GM23248 (cell line): ENCODE results near the gene CDC37. TPM values are rescaled to one million over a fixed set of nuclear protein-coding genes. Genes with fewer than 3 reads are reported as not detected.

Experiments
- DNase-seq: peaks from one replicate; pipeline ENCODE4 v3.0.0-alpha.2; 2015
- H2AFZ ChIP-seq: fragments of 200-600 bp; sonication (generic); 2 replicates; pipeline ENCODE4 v1.6.1; 2016; ENCODE audit warnings: antibody characterized with exemption
- H3F3A ChIP-seq: fragments of 200-600 bp; sonication (generic); 2 replicates; pipeline ENCODE4 v1.6.1; 2016; ENCODE audit warnings: mild to moderate bottlenecking, antibody characterized with exemption, mixed run types; ENCODE audit not compliant: insufficient read depth
- H3K27ac ChIP-seq: fragments of 200-600 bp; sonication (generic); 2 replicates; pipeline ENCODE4 v1.5.1; 2016; ENCODE audit warnings: mild to moderate bottlenecking
- H3K27me3 ChIP-seq: fragments of 200-600 bp; sonication (generic); replicated peaks from 2 replicates; pipeline ENCODE4 v1.6.1; 2016; ENCODE audit warnings: mild to moderate bottlenecking; ENCODE audit not compliant: insufficient read depth
- H3K36me3 ChIP-seq: fragments of 200-600 bp; sonication (generic); 2 replicates; pipeline ENCODE4 v1.6.1; 2016; ENCODE audit warnings: low read depth, mild to moderate bottlenecking
- H3K4me1 ChIP-seq: fragments of 200-600 bp; sonication (generic); 2 replicates; pipeline ENCODE4 v1.6.1; 2016; ENCODE audit warnings: mild to moderate bottlenecking; ENCODE audit not compliant: insufficient read depth
- H3K4me2 ChIP-seq: fragments of 200-600 bp; sonication (generic); one replicate; pipeline ENCODE4 v1.6.1; 2016; ENCODE audit warnings: mild to moderate bottlenecking; ENCODE audit not compliant: unreplicated experiment
- H3K4me3 ChIP-seq: fragments of 200-600 bp; sonication (generic); 2 replicates; pipeline ENCODE4 v1.5.1; 2016; ENCODE audit warnings: mild to moderate bottlenecking
- H3K79me2 ChIP-seq: fragments of 200-600 bp; sonication (generic); 2 replicates; pipeline ENCODE4 v1.6.1; 2016; ENCODE audit warnings: mild to moderate bottlenecking; ENCODE audit not compliant: insufficient read depth
- H3K9ac ChIP-seq: fragments of 200-600 bp; sonication (generic); 2 replicates; pipeline ENCODE4 v1.6.1; 2016; ENCODE audit warnings: mild to moderate bottlenecking
- H3K9me2 ChIP-seq: fragments of 200-600 bp; sonication (generic); 2 replicates; pipeline ENCODE4 v1.6.1; 2016; ENCODE audit warnings: mixed run types, mild to moderate bottlenecking, moderate library complexity; ENCODE audit not compliant: insufficient read depth
- H3K9me3 ChIP-seq: fragments of 200-600 bp; sonication (generic); one replicate; pipeline ENCODE4 v1.6.1; 2017; ENCODE audit warnings: low read depth
- H4K20me1 ChIP-seq: fragments of 200-600 bp; sonication (generic); 2 replicates; pipeline ENCODE4 v1.6.0; 2016; ENCODE audit not compliant: insufficient read depth
- EZH2 ChIP-seq: fragments of 200-600 bp; sonication (generic); IDR thresholded peaks from 2 replicates; pipeline ENCODE4 v1.6.1; 2018; ENCODE audit warnings: antibody characterized with exemption, mild to moderate bottlenecking; ENCODE audit not compliant: insufficient read depth, poor library complexity, severe bottlenecking
- EZH2phosphoT487 ChIP-seq: fragments of 200-600 bp; sonication (generic); IDR thresholded peaks from 2 replicates; pipeline ENCODE4 v1.6.1; 2018; ENCODE audit warnings: antibody characterized with exemption, moderate library complexity, mild to moderate bottlenecking, low read depth; ENCODE audit not compliant: insufficient read depth
- WGBS, 2 experiments: methylation state at CpG; one replicate each; pipeline ENCODE4 v1.1.6; 2015 to 2017; ENCODE audit warnings: low lambda C conversion rate in 2 of 2, low coverage in 1 of 2; ENCODE audit errors: missing lambda C conversion rate in 2 of 2; 5-methylcytosine and 5-hydroxymethylcytosine counted together
- in situ Hi-C: fragments of 300-500 bp; cut with MboI; formaldehyde crosslinking; loops from 2 replicates; pipeline ENCODE4 v1.15.0; 2020
- polyA plus RNA-seq: library from polyadenylated mRNA; unstranded; fragments of >200 nt; fragmentation: Nextera tagmentation; extraction: Ambion mirVana; gene quantifications from 2 replicates; pipeline ENCODE4 v1.2.1, GENCODE V29; 2016
- total RNA-seq: library from RNA; depleted of rRNA; stranded (reverse); fragments of >200 nt; shearing (Covaris generic); gene quantifications from 2 replicates; pipeline ENCODE4 v1.2.3, GENCODE V29; 2014

CDC37 gene
- total and polyA plus RNA-seq, 2 experiments from 2014 or later = 291 to 301 TPM

GRCh38 chr19:10442698-10443097 is 39.4 kb upstream of the CDC37 start:
- no peaks in the 10 kb centered on the region for H3F3A ChIP-seq
- DNase-seq = no peak
- no peaks in the 10 kb centered on the region for H3K9me2 ChIP-seq
- H3K79me2 ChIP-seq = peaks cover 49% of the 10 kb centered on the region; the same call in 1 of the 2 replicates
- no peaks in the 10 kb centered on the region for H4K20me1 ChIP-seq
- no peak overlapping the region for H3K27ac ChIP-seq
- H3K27me3 ChIP-seq = no peaks in the 10 kb centered on the region
- no peaks in the 10 kb centered on the region for H3K4me1 ChIP-seq
- H3K4me2 ChIP-seq = no peak overlapping the region
- H3K36me3 ChIP-seq = no peaks in the 10 kb centered on the region
- WGBS, 2 experiments = 95 to 96% methylated on average over 3 of the region's 3 CpGs
- H3K9me3 ChIP-seq = no peaks in the 10 kb centered on the region
- no peak overlapping the region for H3K9ac ChIP-seq
- no peak for TF ChIP-seq EZH2phosphoT487
- TF ChIP-seq EZH2 = no peak
- in situ Hi-C loops = no loop called here
- no peak overlapping the region for H3K4me3 ChIP-seq
- no peak overlapping the region for H2AFZ ChIP-seq

- DNase-seq = no peak
- Histone ChIP-seq H3K27me3 (no peaks in the 10 kb centered on the region), H3F3A (no peaks in the 10 kb centered on the region), H3K4me1 (no peaks in the 10 kb centered on the region), H3K36me3 (no peaks in the 10 kb centered on the region), H3K4me2 (no peak overlapping the region), H3K27ac (no peak overlapping the region), H3K9me2 (no peaks in the 10 kb centered on the region), H4K20me1 (no peaks in the 10 kb centered on the region), H3K9me3 (no peaks in the 10 kb centered on the region), H3K9ac (no peak overlapping the region), H2AFZ (no peak overlapping the region), H3K79me2 (peaks cover 56% of the 10 kb centered on the region), H3K4me3 (no peak overlapping the region)
- WGBS, 2 experiments = 87 to 96% methylated on average over 5 of the region's 5 CpGs
- no peak for TF ChIP-seq EZH2phosphoT487
- no peak for TF ChIP-seq EZH2
- in situ Hi-C loops = no loop called here
Observed at GRCh38 chr19:10439588-10439987, 36.2 kb upstream of the CDC37 start.

- no peaks in the 10 kb centered on the region for H3K36me3 ChIP-seq
Observed at GRCh38 chr19:10433131-10433536, 29.8 kb upstream of the CDC37 start.

GRCh38 chr19:10432736-10433130 is 29.4 kb upstream of the CDC37 start:
- Histone ChIP-seq H3K9me2 (no peaks in the 10 kb centered on the region), H4K20me1 (no peaks in the 10 kb centered on the region), H3K27me3 (no peaks in the 10 kb centered on the region), H3K4me1 (no peaks in the 10 kb centered on the region), H3K4me2 (peak overlapping the region; percentile 70), H2AFZ (peak overlapping the region; percentile 78; the same call in 1 of the 2 replicates), H3F3A (peaks cover 19% of the 10 kb centered on the region), H3K79me2 (peaks cover 17% of the 10 kb centered on the region; the same call in 1 of the 2 replicates), H3K27ac (no peak overlapping the region), H3K9ac (peak overlapping the region; percentile 77), H3K36me3 (no peaks in the 10 kb centered on the region), H3K4me3 (peak overlapping the region; percentile 75), H3K9me3 (no peaks in the 10 kb centered on the region)
- 75 to 77% methylated on average over 2 of the region's 2 CpGs for WGBS, 2 experiments
- no peak for TF ChIP-seq EZH2
- no peak for TF ChIP-seq EZH2phosphoT487
- DNase-seq = no peak
- in situ Hi-C loops = no loop called here

More at GRCh38 chr19:10433131-10433536, 29.8 kb upstream of the CDC37 start:
- Histone ChIP-seq H3K27ac (no peak overlapping the region), H4K20me1 (no peaks in the 10 kb centered on the region), H3K27me3 (no peaks in the 10 kb centered on the region), H3F3A (peaks cover 19% of the 10 kb centered on the region), H2AFZ (no peak overlapping the region), H3K9me2 (no peaks in the 10 kb centered on the region), H3K4me3 (no peak overlapping the region), H3K4me2 (no peak overlapping the region), H3K9ac (no peak overlapping the region), H3K79me2 (peaks cover 20% of the 10 kb centered on the region; the same call in 1 of the 2 replicates), H3K9me3 (no peaks in the 10 kb centered on the region), H3K4me1 (no peaks in the 10 kb centered on the region)
- in situ Hi-C loops = no loop called here
- WGBS, 2 experiments = 86 to 89% methylated on average over 10 of the region's 10 CpGs
- TF ChIP-seq EZH2phosphoT487 (no peak), EZH2 (no peak)
- DNase-seq = no peak
